ENCODE measurements around the gene RFX7.
"Not testable (repeated sequence)": the region's sequence is repeated elsewhere in the genome, so short reads cannot be mapped to it uniquely, and the experiment has no call there.

RFX7 gene

DNA sequence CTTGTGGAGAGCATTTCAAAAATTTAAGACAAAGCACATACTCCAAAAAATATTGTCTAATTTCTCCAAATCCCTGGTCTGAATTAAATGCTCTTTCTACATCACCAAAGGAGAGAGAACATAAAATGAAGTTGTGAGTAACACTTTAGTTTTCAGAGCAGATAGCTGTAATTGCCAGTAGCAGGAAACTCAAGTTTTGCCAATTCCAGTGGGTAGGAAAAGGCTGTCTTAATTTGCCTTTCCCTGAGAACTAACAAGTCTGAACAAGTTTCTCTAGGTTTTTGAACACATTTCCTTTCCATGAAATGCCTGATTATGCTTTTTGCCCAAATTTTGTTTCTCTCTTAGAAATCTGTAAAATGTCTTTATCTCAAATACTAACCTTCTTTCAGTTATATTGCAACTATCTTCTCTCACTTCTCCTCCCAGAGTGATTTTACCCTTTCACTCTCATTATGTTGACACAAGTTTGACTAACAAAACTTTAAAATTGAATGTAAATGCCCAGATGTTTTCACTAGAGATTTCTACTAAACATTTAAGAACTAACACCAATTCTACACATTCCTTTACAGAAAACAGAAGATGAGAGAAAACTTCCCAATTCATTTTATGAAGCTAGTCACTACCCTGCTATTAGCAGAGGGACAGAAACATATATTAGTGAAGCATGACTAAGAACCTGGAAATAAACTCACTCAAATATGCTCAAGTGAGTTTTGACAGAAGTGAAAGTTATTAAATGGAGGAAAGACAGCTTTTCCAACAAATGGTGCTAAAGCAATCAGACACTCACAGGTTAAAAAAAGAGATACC, 38.4 kb downstream of the RFX7 start:
- DNase-seq (ENCODE audit: low spot score) = no peak

DNA sequence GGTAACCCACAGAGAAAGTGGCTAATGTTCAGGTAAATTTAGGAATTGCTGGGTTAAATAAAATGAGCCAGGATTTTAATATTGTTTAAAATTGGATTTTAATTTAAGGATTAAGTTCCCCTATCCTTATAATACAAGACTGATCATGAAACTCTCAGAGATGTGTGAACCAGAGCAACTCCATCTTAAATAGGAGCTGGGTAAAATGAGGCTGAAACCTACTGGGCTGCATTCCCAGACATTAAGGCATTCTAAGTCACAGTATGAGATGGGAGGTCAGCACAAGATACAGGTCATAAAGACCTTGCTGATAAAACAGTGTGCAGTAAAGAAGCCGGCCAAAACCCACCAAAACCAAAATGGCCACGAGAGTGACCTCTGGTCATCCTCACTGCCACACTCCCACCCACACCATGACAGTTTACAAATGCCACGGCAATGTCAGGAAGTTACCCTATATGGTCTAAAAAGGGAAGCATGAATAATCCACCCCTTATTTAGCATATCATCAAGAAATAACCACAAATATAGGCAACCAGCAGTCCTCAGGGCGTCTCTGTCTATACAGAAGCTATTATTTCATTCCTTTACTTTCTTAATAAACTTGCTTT, 40.3 kb downstream of the RFX7 start:
- not testable (repeated sequence) for DNase-seq (ENCODE audit: low spot score)

DNA sequence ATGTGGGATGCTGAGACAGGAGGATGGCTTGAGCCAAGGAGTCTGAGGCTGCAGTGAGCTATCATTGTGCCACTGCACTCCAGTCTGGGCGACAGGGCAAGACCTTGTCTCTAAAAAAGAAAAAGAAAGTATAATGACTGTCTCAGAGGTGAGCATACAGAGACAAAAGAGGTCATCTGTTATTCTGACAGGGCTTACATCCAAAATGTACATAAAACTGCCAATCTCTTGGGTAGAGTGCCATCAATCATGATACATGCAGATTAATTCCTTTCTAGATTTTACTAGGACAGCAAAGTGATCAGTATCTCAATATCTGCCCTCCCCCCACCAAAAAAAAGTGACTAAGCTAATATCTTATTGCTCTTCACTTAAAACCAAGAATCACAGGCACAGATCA, 41.0 kb downstream of the RFX7 start:
- no peak for DNase-seq (ENCODE audit: low spot score)

DNA sequence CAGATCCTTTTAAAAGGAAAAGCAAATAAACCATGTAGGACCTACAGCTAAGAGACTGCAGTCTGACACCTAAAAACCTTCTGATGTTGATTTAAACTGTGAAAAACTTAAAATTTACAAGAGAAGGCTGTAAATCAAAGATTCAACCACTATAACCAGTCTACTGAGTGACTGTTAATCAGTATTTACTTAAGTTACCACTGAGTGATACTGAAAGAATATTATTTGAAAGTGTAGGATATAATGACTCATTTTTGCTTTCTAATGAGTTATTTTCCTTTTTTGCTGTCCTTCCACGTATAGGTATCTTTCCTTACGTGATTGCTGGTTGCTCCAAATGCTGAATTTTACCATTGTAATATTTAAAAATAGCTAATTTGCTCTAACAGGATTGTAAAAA, 44.6 kb downstream of the RFX7 start:
- DNase-seq (ENCODE audit: low spot score) = no peak

DNA sequence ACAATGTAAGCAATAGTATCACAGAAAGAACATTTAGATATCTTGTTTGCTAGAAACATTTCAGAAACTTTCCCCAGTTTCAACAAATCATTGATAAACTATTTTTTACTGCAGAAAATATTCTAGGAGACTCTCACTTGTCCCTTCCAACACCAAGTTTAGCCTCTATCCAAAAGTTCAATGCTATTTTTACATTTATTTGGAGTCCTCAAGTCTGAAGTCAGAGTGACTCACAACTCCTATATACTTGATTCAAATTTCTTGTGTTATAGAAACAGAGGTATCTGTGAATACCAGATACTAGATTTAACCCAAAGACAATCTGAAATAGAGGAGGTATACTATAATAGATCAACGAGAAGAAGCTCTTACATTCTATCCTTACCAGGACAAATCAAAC, 49.6 kb downstream of the RFX7 start:
- DNase-seq (ENCODE audit: low spot score) = no peak

DNA sequence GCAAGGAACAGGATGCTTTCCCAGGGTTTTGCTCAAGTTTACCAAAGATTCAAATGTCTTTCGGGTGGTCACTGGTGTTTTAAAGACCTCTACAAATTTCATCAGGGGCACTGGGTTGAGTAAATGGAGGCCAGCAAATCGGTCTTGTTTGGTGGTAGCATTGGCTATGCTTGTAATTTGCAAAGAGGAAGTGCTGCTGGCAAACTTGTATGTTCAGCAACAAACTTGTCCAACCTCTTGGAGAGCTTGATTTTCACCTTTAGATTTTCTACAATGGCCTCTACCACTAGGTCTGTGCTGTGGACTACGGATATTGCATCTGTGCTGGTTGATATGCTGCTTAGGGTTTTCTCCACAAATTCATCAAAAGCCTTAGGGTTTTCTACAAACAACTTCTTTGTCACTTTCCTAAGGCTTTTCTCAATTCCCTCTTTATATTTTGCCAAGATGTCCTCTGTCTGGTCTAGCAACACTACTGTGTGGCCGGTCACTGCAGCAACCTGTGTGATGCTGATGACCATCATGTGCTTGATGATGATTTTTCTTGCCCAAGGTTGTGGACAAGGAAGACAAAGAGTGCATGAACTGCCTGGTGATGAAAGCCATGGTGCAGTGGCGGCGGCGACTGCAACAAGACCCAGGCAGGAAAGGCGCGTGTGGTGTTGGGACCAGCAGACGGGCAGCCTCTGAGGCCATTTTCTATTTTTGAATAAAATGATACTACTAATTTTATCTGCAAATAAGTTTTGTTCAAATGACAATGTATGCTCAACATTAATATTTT, 50.8 kb downstream of the RFX7 start:
- no peak for DNase-seq (ENCODE audit: low spot score)

DNA sequence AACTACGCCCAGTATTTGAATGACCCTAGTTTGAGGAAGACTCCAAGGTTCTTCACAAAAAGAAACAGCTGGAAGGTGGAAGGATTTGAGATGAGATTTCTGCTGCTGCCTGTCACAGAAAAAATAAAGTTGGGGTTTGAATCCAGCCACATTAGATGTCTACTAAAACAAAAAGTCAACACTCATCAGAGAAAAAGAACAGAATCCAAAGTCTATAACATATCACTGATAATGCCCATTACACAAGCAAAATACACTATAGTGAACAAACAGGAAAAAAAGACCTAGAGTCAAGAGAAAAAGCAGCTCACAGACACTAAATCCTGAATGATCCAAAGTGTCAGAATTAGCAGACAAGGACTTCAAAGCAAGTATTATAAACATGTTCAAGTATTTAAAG, 56.0 kb downstream of the RFX7 start:
- no peak for DNase-seq (ENCODE audit: low spot score)

DNA sequence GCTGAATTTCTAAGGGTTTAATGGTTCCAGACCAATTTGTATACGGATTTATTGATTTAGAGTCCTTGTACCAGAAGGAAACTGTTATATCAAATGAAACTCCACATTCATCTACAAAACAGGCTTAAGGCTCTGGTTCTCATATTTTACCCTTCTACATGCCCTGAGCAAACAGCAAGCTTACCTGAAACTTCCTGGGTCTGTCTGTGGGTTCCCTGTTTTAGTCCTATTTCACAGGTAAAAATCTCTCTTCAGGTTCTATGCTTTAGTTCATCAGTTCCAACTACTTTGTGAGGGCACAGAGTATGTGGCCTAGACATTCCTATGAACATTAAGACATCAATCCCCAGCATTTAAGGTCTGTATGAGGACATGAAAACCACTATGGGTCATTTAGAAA, 57.7 kb downstream of the RFX7 start:
- DNase-seq (ENCODE audit: low spot score) = no peak

DNA sequence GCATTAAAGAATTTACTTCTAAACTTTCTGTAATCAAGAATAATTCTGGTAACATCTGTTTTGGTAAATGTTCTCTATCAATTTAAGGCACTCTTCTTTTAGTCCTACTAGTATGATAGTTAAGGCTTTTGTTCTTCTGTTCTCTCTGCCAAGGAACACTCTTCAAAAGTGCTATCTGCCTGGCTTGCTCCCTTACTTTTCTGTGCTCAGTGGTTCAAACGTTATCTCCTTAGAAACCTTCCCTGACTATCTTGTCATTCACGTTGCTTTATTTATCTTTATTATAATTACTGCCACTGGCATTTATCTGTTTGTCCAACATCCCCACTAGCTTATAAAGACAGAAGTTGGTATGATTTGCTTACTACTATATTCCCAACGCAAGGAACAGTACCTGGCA, 59.2 kb downstream of the RFX7 start:
- no peak for DNase-seq (ENCODE audit: low spot score)

DNA sequence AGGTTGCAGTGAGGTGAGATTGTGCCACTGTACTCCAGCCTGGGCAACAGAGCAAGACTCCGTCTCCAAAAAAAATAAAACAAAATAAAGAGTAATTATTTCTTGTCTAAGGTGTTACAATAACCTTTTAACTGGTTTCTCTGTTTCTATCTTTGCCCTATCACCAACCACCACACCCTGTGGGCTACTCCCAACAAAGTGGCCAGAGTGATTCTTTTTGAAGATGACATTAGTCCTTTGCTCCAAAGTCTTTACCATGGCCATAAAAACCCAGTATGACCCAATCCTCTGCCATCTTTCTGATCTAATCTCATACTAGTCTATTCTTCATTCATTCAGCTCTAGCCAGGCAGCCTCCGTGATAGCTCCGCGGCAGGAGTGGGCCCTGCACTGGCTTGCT, 62.8 kb downstream of the RFX7 start:
- no peak for DNase-seq (ENCODE audit: low spot score)

DNA sequence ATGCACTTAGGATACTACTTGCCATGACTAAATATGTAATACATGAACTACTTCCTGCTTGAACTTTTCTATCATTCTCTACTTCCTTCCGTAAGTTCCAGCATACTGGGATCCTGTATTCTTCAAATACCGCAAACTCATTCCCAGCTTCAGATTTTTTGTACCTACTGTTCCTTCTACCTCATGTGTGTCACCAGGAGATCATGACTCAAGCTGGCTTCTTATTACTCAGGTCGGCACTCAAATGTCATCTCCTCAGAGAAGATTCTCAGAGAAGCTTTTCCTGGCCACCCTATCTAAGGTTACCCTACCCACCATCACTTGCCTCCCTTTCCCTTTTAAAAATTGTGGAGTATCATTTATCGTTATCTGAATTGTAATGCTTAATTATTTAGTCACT, 66.7 kb downstream of the RFX7 start:
- peak; percentile 16 for DNase-seq (ENCODE audit: low spot score)

DNA sequence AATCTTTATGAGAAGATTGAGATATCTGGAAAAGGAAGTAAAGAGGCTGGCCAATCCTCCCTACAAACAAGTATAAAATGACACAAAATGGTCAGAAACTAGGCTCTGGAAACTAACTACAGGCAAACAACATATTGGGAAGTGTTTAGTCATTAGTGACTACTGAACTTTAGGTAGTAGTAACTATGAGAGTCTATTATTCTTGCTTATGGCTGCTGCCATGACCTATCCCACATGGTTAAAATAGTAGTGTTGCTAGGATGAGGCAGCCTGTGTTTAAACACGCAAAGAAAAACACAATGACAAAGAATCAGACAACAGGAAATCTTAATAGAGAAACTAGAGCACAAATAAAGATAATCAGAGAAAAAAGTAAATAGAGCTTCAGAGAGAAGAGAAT, 67.9 kb downstream of the RFX7 start:
- no peak for DNase-seq (ENCODE audit: low spot score)

DNA sequence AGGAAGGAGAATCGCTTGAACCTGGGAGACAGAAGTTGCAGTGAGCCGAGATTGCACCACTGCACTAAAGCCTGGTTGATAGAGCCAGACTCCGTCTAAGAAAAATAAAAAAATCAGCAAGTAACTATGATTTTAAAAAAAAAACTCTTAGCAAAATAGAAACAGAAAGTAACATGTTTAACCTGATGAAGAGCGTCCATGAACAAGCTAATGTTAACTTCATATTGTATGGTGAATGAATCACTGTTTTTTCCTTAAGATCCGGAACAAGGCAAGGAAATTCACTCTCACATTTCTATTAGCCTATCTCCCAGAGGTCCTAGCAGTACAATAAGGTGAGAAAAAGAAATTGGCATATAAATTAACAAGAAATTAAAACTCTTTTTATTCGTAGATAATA, 69.0 kb downstream of the RFX7 start:
- no peak for DNase-seq (ENCODE audit: low spot score)

DNA sequence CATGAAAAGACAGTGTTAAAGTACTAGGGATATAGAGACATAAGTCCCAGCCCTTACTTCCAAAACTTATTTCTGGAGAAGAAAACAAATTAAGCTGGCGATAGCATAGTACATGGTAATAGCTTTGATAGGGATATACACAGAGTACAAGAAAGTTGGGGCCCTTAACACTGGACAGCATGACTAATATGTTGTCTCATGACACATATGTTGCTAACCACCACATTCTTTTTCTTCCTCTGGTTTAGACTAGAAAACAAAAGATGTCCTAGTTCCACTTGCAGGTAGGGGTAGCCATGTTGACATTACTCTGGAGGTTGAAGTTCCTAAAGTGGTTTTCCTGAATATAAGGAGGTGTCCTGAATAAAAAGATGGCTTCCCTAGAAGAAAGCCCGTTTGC, 75.3 kb downstream of the RFX7 start:
- peak; percentile 40 for DNase-seq (ENCODE audit: low spot score)

DNA sequence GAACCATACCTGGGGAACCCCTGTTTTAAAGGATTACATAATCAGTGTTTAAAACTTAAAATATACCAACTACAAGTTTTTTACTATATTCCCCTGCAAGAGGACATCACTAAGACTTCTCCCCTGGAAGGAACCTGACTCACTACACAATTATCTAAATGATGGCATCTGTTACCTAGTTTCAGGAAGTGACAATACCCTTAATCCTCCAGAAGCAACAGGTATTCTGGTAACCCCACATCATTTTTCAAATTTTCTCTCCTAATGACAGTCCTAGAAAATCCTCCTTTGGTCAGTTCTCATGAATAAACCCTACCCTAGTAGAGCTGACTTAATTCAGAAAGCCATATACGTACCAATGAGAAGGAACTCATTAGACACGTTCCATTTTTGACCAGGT, 78.4 kb downstream of the RFX7 start:
- no peak for DNase-seq (ENCODE audit: low spot score)

DNA sequence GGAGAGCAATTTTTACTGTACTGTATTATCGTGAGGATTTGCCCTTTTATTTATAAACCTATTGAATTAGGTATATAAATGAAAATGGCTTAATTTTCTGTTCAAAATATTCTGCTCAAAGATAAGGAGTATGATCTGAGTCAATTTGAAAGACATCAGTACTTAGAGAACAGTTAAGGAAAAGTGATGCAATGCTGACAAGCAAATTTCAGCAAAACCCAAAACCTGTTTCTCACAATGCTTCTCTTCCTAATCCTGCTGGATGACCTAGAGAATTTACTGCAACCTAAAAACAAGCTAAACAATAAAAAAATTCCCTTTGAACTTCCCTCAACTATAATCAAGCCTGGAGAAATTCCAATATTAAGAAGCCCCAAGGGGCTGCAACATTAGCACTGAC, 82.7 kb downstream of the RFX7 start:
- no peak for DNase-seq (ENCODE audit: low spot score)

DNA sequence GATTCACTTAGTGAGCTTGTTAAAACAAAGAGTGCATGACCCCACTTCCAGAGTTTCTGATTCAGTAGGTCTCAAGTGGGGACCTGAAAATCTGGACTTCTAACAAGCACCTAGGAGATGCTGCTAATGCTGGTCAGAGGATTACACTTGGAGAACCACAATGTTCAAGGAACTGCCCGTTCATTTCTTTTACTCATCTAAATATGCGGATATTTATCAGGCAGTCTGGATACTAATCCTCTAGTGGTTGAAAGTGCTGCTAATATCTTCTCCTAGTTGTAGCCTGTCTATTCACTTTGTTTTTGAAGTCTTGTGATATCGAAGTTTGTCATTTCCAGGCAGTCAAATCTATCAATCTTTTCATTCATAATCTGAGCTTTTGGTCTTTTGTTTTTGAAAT, 86.8 kb downstream of the RFX7 start:
- DNase-seq (ENCODE audit: low spot score) = no peak

DNA sequence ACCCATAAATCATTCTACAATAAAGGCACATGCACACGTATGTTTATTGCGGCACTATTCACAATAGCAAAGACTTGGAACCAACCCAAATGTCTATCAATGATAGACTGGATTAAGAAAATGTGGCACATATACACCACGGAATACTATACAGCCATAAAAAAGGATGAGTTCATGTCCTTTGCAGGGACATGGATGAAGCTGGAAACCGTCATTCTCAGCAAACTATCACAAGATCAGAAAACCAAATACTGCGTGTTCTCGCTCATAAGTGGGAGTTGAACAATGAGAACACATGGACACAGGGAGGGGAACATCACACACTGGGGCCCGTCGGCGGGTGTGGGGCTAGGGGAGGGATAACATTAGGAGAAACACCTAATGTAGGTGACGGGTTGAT, 88.4 kb downstream of the RFX7 start:
- DNase-seq (ENCODE audit: low spot score) = not testable (repeated sequence)

DNA sequence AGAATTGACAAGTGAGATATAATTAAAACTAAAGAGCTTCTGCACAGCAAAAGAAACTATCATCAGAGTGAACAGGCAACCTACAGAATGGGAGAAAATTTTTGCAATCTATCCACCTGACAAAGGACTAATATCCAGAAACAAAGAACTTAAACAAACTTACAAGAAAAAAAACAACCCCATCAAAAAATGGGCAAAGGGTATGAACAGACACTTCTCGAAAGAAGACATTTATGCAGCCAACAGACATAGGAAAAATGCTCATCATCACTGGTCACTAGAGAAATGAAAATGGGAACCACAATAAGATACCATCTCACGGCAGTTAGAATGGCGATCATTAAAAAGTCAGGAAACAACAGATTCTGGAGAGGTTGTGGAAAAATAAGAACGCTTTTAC, 88.9 kb downstream of the RFX7 start:
- DNase-seq (ENCODE audit: low spot score) = not testable (repeated sequence)

DNA sequence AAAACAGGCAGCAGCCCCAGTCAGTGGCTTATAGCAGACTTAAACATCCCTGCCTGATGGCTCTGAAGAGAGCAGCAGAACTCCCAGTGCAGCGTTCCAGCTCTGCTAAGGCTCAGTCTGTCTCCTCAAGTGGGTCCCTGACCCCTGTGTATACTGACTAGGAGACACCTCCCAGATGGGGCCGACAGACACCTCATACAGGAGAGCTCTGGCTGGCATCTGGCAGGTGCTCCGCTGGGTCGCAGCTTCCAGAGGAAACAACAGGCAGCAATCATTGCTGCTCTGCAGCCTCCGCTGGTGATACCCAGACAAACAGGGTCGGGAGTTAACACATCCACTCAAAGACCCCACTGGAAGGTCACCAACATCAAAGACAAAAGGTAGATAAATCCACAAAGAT, 93.5 kb downstream of the RFX7 start:
- DNase-seq (ENCODE audit: low spot score) = no peak

DNA sequence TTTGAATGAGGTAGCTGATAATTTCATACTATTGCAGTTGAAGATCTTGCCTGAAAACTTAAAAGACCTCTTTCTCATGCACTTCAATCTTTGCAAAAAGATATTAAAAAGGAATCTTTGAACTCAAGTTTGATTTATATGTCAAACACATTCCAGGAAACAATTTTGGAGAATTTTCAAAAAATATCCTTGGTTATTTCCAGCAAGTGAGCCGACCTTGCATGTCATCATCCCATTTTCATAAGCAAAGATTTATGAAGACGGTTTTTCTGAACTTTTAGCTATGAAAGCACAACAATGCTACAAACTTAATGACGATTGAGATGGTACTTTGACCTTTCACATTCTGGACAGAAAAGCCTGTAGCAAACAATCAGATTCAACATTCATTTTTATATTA, 95.6 kb downstream of the RFX7 start:
- DNase-seq (ENCODE audit: low spot score) = no peak

DNA sequence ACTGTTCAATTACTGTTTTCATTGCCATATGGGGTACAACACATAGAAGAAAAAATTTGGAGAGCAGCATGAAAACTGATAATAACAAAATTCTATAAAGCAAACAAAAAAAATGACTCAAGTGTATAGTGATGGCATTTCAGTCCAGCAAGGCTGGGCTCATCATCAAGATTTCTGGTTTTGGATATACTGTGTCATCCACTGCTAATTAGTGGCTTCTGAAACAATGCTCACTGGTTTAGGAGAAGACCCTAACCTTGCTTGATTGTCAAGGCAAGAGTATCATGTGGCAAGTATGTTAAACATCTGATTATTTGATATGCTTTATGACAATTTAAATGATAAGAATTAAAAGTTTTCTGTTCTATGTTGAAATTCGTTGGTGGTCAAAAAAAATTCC, 96.9 kb downstream of the RFX7 start:
- no peak for DNase-seq (ENCODE audit: low spot score)

DNA sequence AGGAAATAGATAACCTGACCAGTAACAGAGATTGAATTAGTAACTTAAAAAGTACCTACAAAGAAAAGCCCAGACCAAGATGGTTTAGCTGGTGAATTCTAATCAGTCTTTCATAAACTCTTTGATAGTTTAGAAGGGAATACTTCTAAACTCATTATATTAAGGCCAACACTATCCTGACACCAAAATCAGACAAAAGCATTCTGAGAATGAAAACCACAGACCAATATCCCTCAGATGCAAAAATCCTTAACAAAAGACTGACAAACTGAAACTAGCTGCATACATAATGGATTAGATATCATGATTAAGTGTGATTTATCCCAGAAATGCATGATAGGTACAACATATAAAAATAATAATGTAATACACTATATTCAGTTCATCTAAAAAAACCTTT, 115.6 kb downstream of the RFX7 start:
- DNase-seq (ENCODE audit: low spot score) = no peak
